Uterus (tissue), 4 donors: ENCODE measurements around the gene SLC7A6OS. TPM values are rescaled to one million over a fixed set of nuclear protein-coding genes. Genes with fewer than 3 reads are reported as not detected.
A peak's percentile ranks its signal among the peaks of the same experiment; 100 is the strongest.

ENCODE experiments used
- DNase-seq, 2 donors: peaks; one replicate each; pipeline ENCODE4 v3.0.0-alpha.2; 2019 to 2020
- H3K27ac ChIP-seq, 2 donors: fragments of 200-600 bp; sonication (generic); 1 replicate in 1 of 2; 2 replicates in 1 of 2; pipeline ENCODE4 v1.5.1; 2016 to 2018
- H3K27me3 ChIP-seq, 2 donors: fragments of 200-600 bp; sonication (generic); one replicate each; pipeline ENCODE4 v1.5.1; 2018 to 2019; ENCODE audit warnings: control low read depth in 1 of 2
- H3K36me3 ChIP-seq, 2 donors: fragments of 200-600 bp; sonication (generic); one replicate each; pipeline ENCODE4 v1.5.1; 2019; ENCODE audit warnings: control low read depth in 1 of 2
- H3K4me1 ChIP-seq, 2 donors: fragments of 200-600 bp; sonication (generic); one replicate each; pipeline ENCODE4 v1.5.1; 2018 to 2019; ENCODE audit warnings: control low read depth in 1 of 2
- H3K4me3 ChIP-seq, 2 donors: fragments of 200-600 bp; sonication (generic); 1 replicate in 1 of 2; 2 replicates in 1 of 2; pipeline ENCODE4 v1.5.1; 2018 to 2019; ENCODE audit warnings: mild to moderate bottlenecking in 1 of 2
- H3K9me3 ChIP-seq, 2 donors: fragments of 200-600 bp; sonication (generic); one replicate each; pipeline ENCODE4 v1.5.1; 2019; ENCODE audit warnings: control low read depth in 1 of 2
- CTCF ChIP-seq, 4 experiments: fragments of 200-600 bp in 2 of 4; fragments of 450-650 bp in 2 of 4; sonication (generic) in 2 of 4; IDR thresholded peaks; one replicate each; pipeline ENCODE4 v1.5.1; 2016 to 2019; ENCODE audit warnings: antibody characterized with exemption in 4 of 4, mild to moderate bottlenecking in 2 of 4, moderate library complexity in 1 of 4
- POLR2A ChIP-seq, 2 donors: fragments of 450-650 bp; IDR thresholded peaks; one replicate each; pipeline ENCODE4 v1.6.1; 2016; ENCODE audit warnings: antibody characterized with exemption in 2 of 2, mild to moderate bottlenecking in 1 of 2, moderate library complexity in 1 of 2
- intact Hi-C: fragments of 100-400 bp; cut with DNase I; formaldehyde crosslinking; loops from one replicate; pipeline ENCODE4 v1.15.1; 2023; ENCODE audit warnings: low total_unique reads
- total RNA-seq, 4 donors: library from RNA; depleted of rRNA in 3 of 4; stranded (reverse); fragments of >200 nt in 3 of 4; gene quantifications; one replicate each; pipeline versions ENCODE4 v1.1.0 to v1.2.4, GENCODE V29; 2014 to 2023
- donor health status: DM: yes; HTN: yes; CAD: no.

SLC7A6OS gene
- total RNA-seq, 4 donors from 2014 or later = 7.6 to 18.9 (median 13.4) TPM

- Histone ChIP-seq H3K36me3 (no peaks in the 10 kb centered on the region), H3K9me3 (no peaks in the 10 kb centered on the region)
- DNase-seq = no peak
Observed at GRCh38 chr16:68324780-68325357, 14.1 kb upstream of the SLC7A6OS start.

GRCh38 chr16:68324336-68324735 is 13.6 kb upstream of the SLC7A6OS start:
- intact Hi-C loops = no loop called here
- Histone ChIP-seq H3K27ac (no peak overlapping the region), H3K4me3 (no peak overlapping the region), H3K9me3 (no peaks in the 10 kb centered on the region), H3K4me1 (no peaks in the 10 kb centered on the region), H3K27me3 (no peaks in the 10 kb centered on the region), H3K36me3 (no peaks in the 10 kb centered on the region)
- TF ChIP-seq POLR2A (IDR thresholded peaks at IDR 0.05) (no peak), CTCF (IDR thresholded peaks at IDR 0.05) (no peak)
- no peak for DNase-seq

More at GRCh38 chr16:68324780-68325357, 14.1 kb upstream of the SLC7A6OS start:
- no peaks in the 10 kb centered on the region for H3K4me1 ChIP-seq
- H3K27me3 ChIP-seq = no peaks in the 10 kb centered on the region
- H3K4me3 ChIP-seq = no peak overlapping the region
- intact Hi-C loops = loop anchor here (5.0 kb wide), 1 partner anchor 63 kb away; the partner anchor contains the start of gene SLC7A6
- TF ChIP-seq CTCF (IDR thresholded peaks at IDR 0.05) (no peak), POLR2A (IDR thresholded peaks at IDR 0.05) (no peak)
- H3K27ac ChIP-seq = no peak overlapping the region

GRCh38 chr16:68319185-68319908 is 8.6 kb upstream of the SLC7A6OS start:
- no peak for TF ChIP-seq POLR2A (IDR thresholded peaks at IDR 0.05)
- no peak for TF ChIP-seq CTCF (IDR thresholded peaks at IDR 0.05)
- Histone ChIP-seq H3K36me3 (no peaks in the 10 kb centered on the region), H3K9me3 (no peaks in the 10 kb centered on the region), H3K4me1 (no peaks in the 10 kb centered on the region), H3K27me3 (no peaks in the 10 kb centered on the region), H3K27ac (no peak overlapping the region), H3K4me3 (no peak overlapping the region)
- intact Hi-C loops = no loop called here
- DNase-seq = no peak

- Histone ChIP-seq H3K9me3 (no peaks in the 10 kb centered on the region), H3K36me3 (no peaks in the 10 kb centered on the region), H3K27me3 (no peaks in the 10 kb centered on the region), H3K4me1 (peaks cover 6 to 13% of the 10 kb centered on the region in 2 donors), H3K4me3 (no peak overlapping the region), H3K27ac (no peak overlapping the region)
- intact Hi-C loops = loop anchor here (5.0 kb wide), 1 partner anchor 51 kb away; the partner anchor contains the start of gene SLC7A6
- no peak for DNase-seq
- TF ChIP-seq POLR2A (IDR thresholded peaks at IDR 0.05) (no peak), CTCF (IDR thresholded peaks at IDR 0.05) (no peak)
Observed at GRCh38 chr16:68313116-68313515, 2.4 kb upstream of the SLC7A6OS start.

- TF ChIP-seq POLR2A (IDR thresholded peaks at IDR 0.05) (no peak), CTCF (IDR thresholded peaks at IDR 0.05) (no peak)
- Histone ChIP-seq H3K27me3 (no peaks in the 10 kb centered on the region), H3K27ac (peak overlapping the region; percentile 74 to 77), H3K4me3 (peak overlapping the region; percentile 67 to 88), H3K4me1 (peaks cover 6 to 13% of the 10 kb centered on the region in 2 donors), H3K9me3 (no peaks in the 10 kb centered on the region), H3K36me3 (no peaks in the 10 kb centered on the region)
- intact Hi-C loops = loop anchor here (5.0 kb wide), 1 partner anchor 48 kb away; the partner anchor contains the start of gene SLC7A6
- peak in 1 of 2 donors; percentile 24 for DNase-seq
Observed at GRCh38 chr16:68310437-68310773, 341 bp downstream of the SLC7A6OS start.
